ENCODE results near the gene DPEP2NB.

Gene DPEP2NB, protein sequence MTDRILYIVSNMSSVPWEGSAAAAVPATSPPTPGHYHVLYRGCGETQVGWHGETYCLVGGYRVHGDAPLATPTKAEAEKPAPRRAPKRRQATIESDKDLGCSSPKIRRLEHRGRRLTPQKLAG

GRCh38 chr16:68015681-68016080 is at the start of gene DPEP2NB:
Gene DPEP2NB, minus strand, starts transcription at chr16:68015911. Its CDS starts 141 bp downstream, at chr16:68015770.
- H3K9ac ChIP-seq (ENCODE audit: low read length), result no peak within 1 kb of the TSS
- H3K9me3 ChIP-seq (ENCODE audit: control insufficient read depth, low read depth, low read length), result no peaks in the 10 kb centered on the region
- no peak within 1 kb of the TSS for H3K4me3 ChIP-seq (ENCODE audit: low read length)

DNA sequence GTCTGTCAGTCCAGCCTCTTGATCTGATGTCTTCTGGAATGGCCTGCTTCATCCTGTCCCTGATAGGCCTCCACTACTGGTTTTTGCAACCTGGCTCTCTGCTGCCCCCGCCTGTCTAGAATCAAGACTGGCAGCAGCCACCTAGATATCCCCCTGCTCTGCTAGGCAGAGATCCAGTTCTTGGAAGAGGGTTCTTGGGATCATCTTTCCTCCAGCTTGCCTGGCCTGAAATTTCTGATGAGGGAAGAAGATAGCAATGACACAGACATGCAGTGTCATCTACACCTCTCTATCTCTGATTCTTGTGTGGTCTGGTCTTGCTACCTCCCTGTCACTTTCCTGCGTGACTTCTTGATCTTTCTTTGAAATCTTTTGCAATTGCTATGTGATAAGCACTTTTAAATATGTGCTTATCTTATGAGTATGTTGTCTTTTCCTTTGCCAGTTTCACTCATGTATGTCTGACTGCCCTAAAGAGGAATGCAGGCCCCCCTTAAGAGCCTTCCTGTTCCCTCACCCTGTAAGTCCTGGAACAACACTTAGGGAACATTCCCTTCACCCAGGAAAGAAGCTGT is 49.2 kb upstream of the DPEP2NB start:
- H3K27ac ChIP-seq (ENCODE audit: low read length), result no peak overlapping the region
- no peak overlapping the region for H3K9ac ChIP-seq (ENCODE audit: low read length)
- no peak overlapping the region for H3K4me3 ChIP-seq (ENCODE audit: low read length)
- H3K9me3 ChIP-seq (ENCODE audit: control insufficient read depth, low read depth, low read length), result no peaks in the 10 kb centered on the region
- peaks cover 2% of the 10 kb centered on the region for H3K36me3 ChIP-seq (ENCODE audit: control insufficient read depth, low read depth, low read length)
- no peaks in the 10 kb centered on the region for H3K4me1 ChIP-seq (ENCODE audit: control insufficient read depth, low read depth, low read length)
- H3K27me3 ChIP-seq (ENCODE audit: control insufficient read depth, insufficient read depth, low read length), result no peaks in the 10 kb centered on the region

More at GRCh38 chr16:68015681-68016080, at the start of gene DPEP2NB:
- H3K36me3 ChIP-seq (ENCODE audit: control insufficient read depth, low read depth, low read length), result no peaks in the 10 kb centered on the region
- no peaks in the 10 kb centered on the region for H3K27me3 ChIP-seq (ENCODE audit: control insufficient read depth, insufficient read depth, low read length)
- no peak within 1 kb of the TSS for H3K27ac ChIP-seq (ENCODE audit: low read length)
- no peaks in the 10 kb centered on the region for H3K4me1 ChIP-seq (ENCODE audit: control insufficient read depth, low read depth, low read length)

DNA sequence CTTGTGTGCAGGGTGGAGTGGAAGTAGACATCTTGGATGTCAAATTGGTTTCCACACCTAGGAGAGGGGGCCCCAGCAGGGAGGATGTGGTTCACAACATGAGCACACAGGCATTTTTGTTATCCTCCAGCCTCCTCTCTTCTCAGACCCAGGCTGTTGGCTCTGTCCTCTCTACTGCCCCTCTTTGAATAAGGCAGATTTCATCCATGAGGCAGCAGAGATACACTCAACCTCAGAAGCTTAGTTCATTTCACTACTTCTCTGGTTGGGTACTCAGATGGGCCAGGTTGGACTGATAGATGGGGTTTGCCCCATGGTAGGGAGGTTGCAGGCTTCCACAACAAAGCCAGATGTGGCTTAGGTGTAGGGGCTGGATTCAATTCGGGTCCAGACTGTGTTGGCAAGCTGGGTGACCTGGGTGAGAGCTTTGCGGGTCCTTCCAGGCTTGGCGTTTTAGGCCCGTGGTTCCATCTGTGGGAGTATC is 47.2 kb upstream of the DPEP2NB start:
- H3K27ac ChIP-seq (ENCODE audit: low read length), result no peak overlapping the region
- no peak overlapping the region for H3K4me3 ChIP-seq (ENCODE audit: low read length)
- no peaks in the 10 kb centered on the region for H3K27me3 ChIP-seq (ENCODE audit: control insufficient read depth, insufficient read depth, low read length)
- no peaks in the 10 kb centered on the region for H3K4me1 ChIP-seq (ENCODE audit: control insufficient read depth, low read depth, low read length)
- no peak overlapping the region for H3K9ac ChIP-seq (ENCODE audit: low read length)
- H3K9me3 ChIP-seq (ENCODE audit: control insufficient read depth, low read depth, low read length), result no peaks in the 10 kb centered on the region
- H3K36me3 ChIP-seq (ENCODE audit: control insufficient read depth, low read depth, low read length), result peaks cover 2% of the 10 kb centered on the region

- no peak overlapping the region for H3K27ac ChIP-seq (ENCODE audit: low read length)
These were observed 45.7 kb upstream of the DPEP2NB start for GRCh38 chr16:68061396-68061795.

DNA sequence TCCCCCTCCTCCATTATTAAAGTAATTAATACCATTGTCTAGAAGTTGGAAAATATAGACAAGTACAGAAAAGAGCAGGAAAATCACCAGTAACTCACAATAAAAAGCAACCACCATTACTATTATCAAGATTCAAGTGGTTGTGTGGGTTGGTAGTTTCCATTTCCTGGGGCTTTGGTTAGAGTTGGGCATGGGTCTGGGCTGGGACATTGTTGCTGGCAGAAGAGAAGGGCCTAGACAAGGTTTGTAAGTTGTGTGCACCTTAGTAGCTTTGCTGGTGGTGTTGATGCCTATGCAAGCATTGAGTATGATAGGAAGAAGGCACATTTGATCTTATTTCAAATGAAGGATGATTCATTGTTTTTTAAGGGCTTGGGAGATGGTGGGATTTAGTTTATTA is 44.1 kb upstream of the DPEP2NB start:
- no peaks in the 10 kb centered on the region for H3K4me1 ChIP-seq (ENCODE audit: control insufficient read depth, low read depth, low read length)
- H3K9ac ChIP-seq (ENCODE audit: low read length), result no peak overlapping the region
- H3K9me3 ChIP-seq (ENCODE audit: control insufficient read depth, low read depth, low read length), result no peaks in the 10 kb centered on the region
- no peaks in the 10 kb centered on the region for H3K27me3 ChIP-seq (ENCODE audit: control insufficient read depth, insufficient read depth, low read length)
- H3K36me3 ChIP-seq (ENCODE audit: control insufficient read depth, low read depth, low read length), result peaks cover 8% of the 10 kb centered on the region
- no peak overlapping the region for H3K27ac ChIP-seq (ENCODE audit: low read length)
- H3K4me3 ChIP-seq (ENCODE audit: low read length), result no peak overlapping the region

More at GRCh38 chr16:68061396-68061795, 45.7 kb upstream of the DPEP2NB start:
- Histone ChIP-seq H3K36me3 (ENCODE audit: control insufficient read depth, low read depth, low read length) (peaks cover 2% of the 10 kb centered on the region), H3K4me3 (ENCODE audit: low read length) (no peak overlapping the region), H3K9ac (ENCODE audit: low read length) (no peak overlapping the region), H3K4me1 (ENCODE audit: control insufficient read depth, low read depth, low read length) (no peaks in the 10 kb centered on the region), H3K27me3 (ENCODE audit: control insufficient read depth, insufficient read depth, low read length) (no peaks in the 10 kb centered on the region), H3K9me3 (ENCODE audit: control insufficient read depth, low read depth, low read length) (no peaks in the 10 kb centered on the region)

GRCh38 chr16:68055395-68055794 is 39.7 kb upstream of the DPEP2NB start:
- H3K4me3 ChIP-seq (ENCODE audit: low read length), result no peak overlapping the region
- no peaks in the 10 kb centered on the region for H3K4me1 ChIP-seq (ENCODE audit: control insufficient read depth, low read depth, low read length)

GRCh38 chr16:68049449-68049848 is 33.7 kb upstream of the DPEP2NB start:
- no peak overlapping the region for H3K27ac ChIP-seq (ENCODE audit: low read length)
- H3K9ac ChIP-seq (ENCODE audit: low read length), result no peak overlapping the region
- no peaks in the 10 kb centered on the region for H3K27me3 ChIP-seq (ENCODE audit: control insufficient read depth, insufficient read depth, low read length)
- H3K36me3 ChIP-seq (ENCODE audit: control insufficient read depth, low read depth, low read length), result peaks cover 30% of the 10 kb centered on the region
- H3K4me3 ChIP-seq (ENCODE audit: low read length), result no peak overlapping the region
- H3K9me3 ChIP-seq (ENCODE audit: control insufficient read depth, low read depth, low read length), result no peaks in the 10 kb centered on the region
- H3K4me1 ChIP-seq (ENCODE audit: control insufficient read depth, low read depth, low read length), result no peaks in the 10 kb centered on the region

More at GRCh38 chr16:68055395-68055794, 39.7 kb upstream of the DPEP2NB start:
- Histone ChIP-seq H3K36me3 (ENCODE audit: control insufficient read depth, low read depth, low read length) (peaks cover 28% of the 10 kb centered on the region), H3K9ac (ENCODE audit: low read length) (no peak overlapping the region), H3K27ac (ENCODE audit: low read length) (no peak overlapping the region), H3K27me3 (ENCODE audit: control insufficient read depth, insufficient read depth, low read length) (no peaks in the 10 kb centered on the region), H3K9me3 (ENCODE audit: control insufficient read depth, low read depth, low read length) (no peaks in the 10 kb centered on the region)

DNA sequence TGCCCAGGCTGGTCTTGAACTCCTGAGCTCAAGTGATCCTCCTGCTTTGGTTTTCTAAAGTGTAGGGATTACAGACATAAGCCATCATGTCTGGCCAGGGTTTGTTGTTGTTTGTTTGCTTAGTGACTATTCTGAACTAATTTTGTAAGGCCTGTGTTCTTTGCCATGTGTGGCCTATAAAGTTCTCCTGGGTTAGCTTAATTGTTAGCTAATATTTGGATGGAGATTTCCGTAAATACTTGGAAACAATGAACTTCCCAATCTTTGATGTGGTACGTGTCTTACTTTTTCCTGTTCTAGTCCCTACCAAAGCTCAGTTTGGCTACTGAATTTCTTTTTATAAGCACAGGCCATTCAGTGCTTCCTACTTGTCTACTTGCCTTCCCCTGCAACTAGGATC is 32.3 kb upstream of the DPEP2NB start:
- H3K4me1 ChIP-seq (ENCODE audit: control insufficient read depth, low read depth, low read length), result no peaks in the 10 kb centered on the region
- no peaks in the 10 kb centered on the region for H3K9me3 ChIP-seq (ENCODE audit: control insufficient read depth, low read depth, low read length)
- no peak overlapping the region for H3K9ac ChIP-seq (ENCODE audit: low read length)
- H3K36me3 ChIP-seq (ENCODE audit: control insufficient read depth, low read depth, low read length), result peaks cover 16% of the 10 kb centered on the region
- H3K27me3 ChIP-seq (ENCODE audit: control insufficient read depth, insufficient read depth, low read length), result no peaks in the 10 kb centered on the region
- no peak overlapping the region for H3K4me3 ChIP-seq (ENCODE audit: low read length)
- no peak overlapping the region for H3K27ac ChIP-seq (ENCODE audit: low read length)

- Histone ChIP-seq H3K4me1 (ENCODE audit: control insufficient read depth, low read depth, low read length) (no peaks in the 10 kb centered on the region), H3K4me3 (ENCODE audit: low read length) (no peak overlapping the region), H3K9me3 (ENCODE audit: control insufficient read depth, low read depth, low read length) (no peaks in the 10 kb centered on the region), H3K27ac (ENCODE audit: low read length) (no peak overlapping the region), H3K27me3 (ENCODE audit: control insufficient read depth, insufficient read depth, low read length) (no peaks in the 10 kb centered on the region), H3K36me3 (ENCODE audit: control insufficient read depth, low read depth, low read length) (peaks cover 14% of the 10 kb centered on the region), H3K9ac (ENCODE audit: low read length) (no peak overlapping the region)
These were observed 30.4 kb upstream of the DPEP2NB start for GRCh38 chr16:68046106-68046505.

- peaks cover 3% of the 10 kb centered on the region for H3K36me3 ChIP-seq (ENCODE audit: control insufficient read depth, low read depth, low read length)
- H3K9ac ChIP-seq (ENCODE audit: low read length), result no peak overlapping the region
- H3K4me3 ChIP-seq (ENCODE audit: low read length), result no peak overlapping the region
- H3K9me3 ChIP-seq (ENCODE audit: control insufficient read depth, low read depth, low read length), result no peaks in the 10 kb centered on the region
- no peak overlapping the region for H3K27ac ChIP-seq (ENCODE audit: low read length)
- H3K27me3 ChIP-seq (ENCODE audit: control insufficient read depth, insufficient read depth, low read length), result no peaks in the 10 kb centered on the region
- H3K4me1 ChIP-seq (ENCODE audit: control insufficient read depth, low read depth, low read length), result no peaks in the 10 kb centered on the region
These were observed 26.1 kb upstream of the DPEP2NB start for GRCh38 chr16:68041783-68042182.

- Histone ChIP-seq H3K4me1 (ENCODE audit: control insufficient read depth, low read depth, low read length) (no peaks in the 10 kb centered on the region), H3K9ac (ENCODE audit: low read length) (no peak overlapping the region), H3K9me3 (ENCODE audit: control insufficient read depth, low read depth, low read length) (no peaks in the 10 kb centered on the region), H3K4me3 (ENCODE audit: low read length) (no peak overlapping the region), H3K36me3 (ENCODE audit: control insufficient read depth, low read depth, low read length) (peaks cover 3% of the 10 kb centered on the region), H3K27ac (ENCODE audit: low read length) (no peak overlapping the region), H3K27me3 (ENCODE audit: control insufficient read depth, insufficient read depth, low read length) (no peaks in the 10 kb centered on the region)
These were observed 25.0 kb upstream of the DPEP2NB start for GRCh38 chr16:68040506-68041288.
